ENCODE results near the gene GLP2R. TPM values are rescaled to one million over a fixed set of nuclear protein-coding genes. Genes with fewer than 3 reads are reported as not detected.

The GLP2R gene
- total RNA-seq, 1 experiment from 2014 or later, result 0.08 TPM

Other genes starting within 250 kb of the GLP2R start
- gene CFAP52, start 249.3 kb upstream of the GLP2R start, total RNA-seq (2021; ENCODE audit: unreplicated experiment), result not detected
- gene USP43, start 180.4 kb upstream of the GLP2R start, total RNA-seq (2021; ENCODE audit: unreplicated experiment), result 7.3 TPM
- gene DHRS7C, start 34.3 kb upstream of the GLP2R start, total RNA-seq (2021; ENCODE audit: unreplicated experiment), result not detected
- not detected for gene GSG1L2, start 3.8 kb upstream of the GLP2R start, total RNA-seq (2021; ENCODE audit: unreplicated experiment)
- not detected for gene RCVRN, start 79.3 kb downstream of the GLP2R start, total RNA-seq (2021; ENCODE audit: unreplicated experiment)

Measured in Panc1 (cell line).